Activated naive CD4-positive, alpha-beta T cell treated with anti-CD3 and anti-CD28 coated beads for 36 hours (primary cell): Measurements from ENCODE around the gene SYS1. TPM values are rescaled to one million over a fixed set of nuclear protein-coding genes. Genes with fewer than 3 reads are reported as not detected.

Source experiments
- CTCF ChIA-PET: fragments of 350-600 bp; sonication (Branson Sonifier 250); formaldehyde crosslinking; loops from one replicate; lab custom pipeline; 2021; ENCODE audit warnings: antibody characterized with exemption; lab: Charles Lee
- DNase-seq: peaks from one replicate; pipeline ENCODE4 v3.0.0-alpha.2; 2020
- H3K27ac Mint-ChIP-seq: one replicate; pipeline ENCODE4 v1.8.0; 2021; ENCODE audit warnings: mild to moderate bottlenecking, mixed read lengths
- H3K27me3 Mint-ChIP-seq: one replicate; pipeline ENCODE4 v1.8.0; 2021; ENCODE audit warnings: low read depth, mixed read lengths
- H3K36me3 Mint-ChIP-seq: one replicate; pipeline ENCODE4 v1.8.0; 2021; ENCODE audit warnings: low read depth, mixed read lengths
- H3K4me1 Mint-ChIP-seq: one replicate; pipeline ENCODE4 v1.8.0; 2021; ENCODE audit warnings: low read depth, mixed read lengths
- H3K4me3 Mint-ChIP-seq: one replicate; pipeline ENCODE4 v1.8.0; 2021; ENCODE audit warnings: mild to moderate bottlenecking, moderate library complexity, mixed read lengths
- H3K9me3 Mint-ChIP-seq: one replicate; pipeline ENCODE4 v1.8.0; 2021; ENCODE audit warnings: mixed read lengths
- intact Hi-C: fragments of 100-400 bp; cut with micrococcal nuclease; formaldehyde crosslinking; loops from one replicate; pipeline ENCODE4 v1.15.1; 2023
- total RNA-seq, 2 experiments: library from RNA; stranded (reverse); gene quantifications; one replicate each; pipeline ENCODE4 v1.2.3, GENCODE V29; 2021

SYS1 gene
- total RNA-seq, 2 experiments from 2014 or later = 24.0 to 26.0 TPM

GRCh38 chr20:45373353-45374100 is 10.6 kb downstream of the SYS1 start:
- CTCF ChIA-PET = interaction anchor here (0.5 to 9.1 kb wide), 37 partner anchors 11 to 926 kb away, joined by 3 to 209 read pairs (median 5); partner anchors contain the start of genes PIGT, SDC4 and SYS1

GRCh38 chr20:45374101-45374467 is 11.1 kb downstream of the SYS1 start:
- Mint-ChIP-seq H3K9me3 (no peaks in the 10 kb centered on the region), H3K27ac (peak overlapping the region; percentile 89)
- intact Hi-C loops = loop anchor here (1.0 kb wide), 2 partner anchors 55 to 63 kb away; no protein-coding TSS in a partner anchor

More at GRCh38 chr20:45373353-45374100, 10.6 kb downstream of the SYS1 start:
- Mint-ChIP-seq H3K36me3 (no peaks in the 10 kb centered on the region), H3K27me3 (no peaks in the 10 kb centered on the region), H3K4me1 (peaks cover 26% of the 10 kb centered on the region), H3K4me3 (peak overlapping the region; percentile 83), H3K27ac (peak overlapping the region; percentile 89), H3K9me3 (no peaks in the 10 kb centered on the region)
- intact Hi-C loops = loop anchor here (1.0 kb wide), 4 partner anchors 10 to 64 kb away; partner anchors contain the start of genes PIGT and SYS1
- DNase-seq = peak; percentile 96

GRCh38 chr20:45374966-45375365 is 12.0 kb downstream of the SYS1 start:
- H3K27me3 Mint-ChIP-seq = no peaks in the 10 kb centered on the region
- H3K9me3 Mint-ChIP-seq = no peaks in the 10 kb centered on the region
- CTCF ChIA-PET = interaction anchor here (0.9 to 9.1 kb wide), 5 partner anchors 13 to 62 kb away, joined by 3 to 209 read pairs (median 4); partner anchors contain the start of gene SYS1
- DNase-seq = no peak
- no peaks in the 10 kb centered on the region for H3K36me3 Mint-ChIP-seq
- intact Hi-C loops = loop anchor here (1.0 kb wide), 2 partner anchors 56 to 62 kb away; no protein-coding TSS in a partner anchor
- no peak overlapping the region for H3K27ac Mint-ChIP-seq
- peaks cover 23% of the 10 kb centered on the region for H3K4me1 Mint-ChIP-seq
- no peak overlapping the region for H3K4me3 Mint-ChIP-seq

More at GRCh38 chr20:45374101-45374467, 11.1 kb downstream of the SYS1 start:
- no peaks in the 10 kb centered on the region for H3K36me3 Mint-ChIP-seq
- H3K27me3 Mint-ChIP-seq = no peaks in the 10 kb centered on the region
- CTCF ChIA-PET = interaction anchor here (0.5 to 9.1 kb wide), 34 partner anchors 12 to 425 kb away, joined by 3 to 209 read pairs (median 6); partner anchors contain the start of genes PIGT, SDC4 and SYS1
- peak overlapping the region; percentile 83 for H3K4me3 Mint-ChIP-seq
- no peak for DNase-seq
- H3K4me1 Mint-ChIP-seq = peaks cover 24% of the 10 kb centered on the region

GRCh38 chr20:45377269-45377668 is 14.3 kb downstream of the SYS1 start:
- CTCF ChIA-PET = interaction anchor here (1.4 to 9.1 kb wide), 4 partner anchors 10 to 60 kb away, joined by 5 to 209 read pairs (median 62); partner anchors contain the start of gene SYS1
- no peak overlapping the region for H3K27ac Mint-ChIP-seq
- peaks cover 19% of the 10 kb centered on the region for H3K4me1 Mint-ChIP-seq
- no peak for DNase-seq
- no peaks in the 10 kb centered on the region for H3K27me3 Mint-ChIP-seq
- no peaks in the 10 kb centered on the region for H3K9me3 Mint-ChIP-seq
- intact Hi-C loops = no loop called here
- H3K36me3 Mint-ChIP-seq = peaks cover 2% of the 10 kb centered on the region
- no peak overlapping the region for H3K4me3 Mint-ChIP-seq

- Mint-ChIP-seq H3K9me3 (no peaks in the 10 kb centered on the region), H3K4me1 (peaks cover 13% of the 10 kb centered on the region), H3K4me3 (no peak within 1 kb of the TSS), H3K27ac (no peak within 1 kb of the TSS), H3K27me3 (no peaks in the 10 kb centered on the region), H3K36me3 (peaks cover 2% of the 10 kb centered on the region)
- no peak for DNase-seq
- CTCF ChIA-PET = interaction anchor here (1.2 to 9.1 kb wide), 2 partner anchors 28 to 59 kb away, joined by 3 to 209 read pairs; no protein-coding TSS in a partner anchor
- intact Hi-C loops = no loop called here
Observed at GRCh38 chr20:45378191-45378590, 15.2 kb downstream of the SYS1 start, which contains the start of gene TP53TG5. Gene TP53TG5, minus strand, starts transcription at chr20:45378325. Its CDS starts 89 bp downstream, at chr20:45378236.

GRCh38 chr20:45387274-45387673 is 24.3 kb downstream of the SYS1 start:
- CTCF ChIA-PET = interaction anchor here (0.6 to 1.8 kb wide), 9 partner anchors 9 to 96 kb away, joined by 3 to 6 read pairs (median 3); partner anchors contain the start of gene SYS1
- intact Hi-C loops = no loop called here
- H3K27me3 Mint-ChIP-seq = no peaks in the 10 kb centered on the region
- no peak overlapping the region for H3K4me3 Mint-ChIP-seq
- H3K27ac Mint-ChIP-seq = no peak overlapping the region
- peaks cover 8% of the 10 kb centered on the region for H3K36me3 Mint-ChIP-seq
- no peaks in the 10 kb centered on the region for H3K9me3 Mint-ChIP-seq
- DNase-seq = no peak
- H3K4me1 Mint-ChIP-seq = peaks cover 22% of the 10 kb centered on the region

GRCh38 chr20:45390931-45391330 is 28.0 kb downstream of the SYS1 start:
- CTCF ChIA-PET = no interaction called here
- Mint-ChIP-seq H3K4me3 (no peak overlapping the region), H3K4me1 (peaks cover 22% of the 10 kb centered on the region), H3K9me3 (no peaks in the 10 kb centered on the region), H3K27ac (no peak overlapping the region), H3K27me3 (no peaks in the 10 kb centered on the region), H3K36me3 (peaks cover 8% of the 10 kb centered on the region)
- no peak for DNase-seq
- intact Hi-C loops = no loop called here

- Mint-ChIP-seq H3K9me3 (no peaks in the 10 kb centered on the region), H3K36me3 (peaks cover 8% of the 10 kb centered on the region), H3K4me1 (peaks cover 22% of the 10 kb centered on the region), H3K27me3 (no peaks in the 10 kb centered on the region), H3K27ac (no peak overlapping the region), H3K4me3 (no peak overlapping the region)
- CTCF ChIA-PET = no interaction called here
- DNase-seq = no peak
- intact Hi-C loops = no loop called here
Observed at GRCh38 chr20:45391559-45391958, 28.6 kb downstream of the SYS1 start.

GRCh38 chr20:45392733-45393132 is 29.8 kb downstream of the SYS1 start:
- no peaks in the 10 kb centered on the region for H3K27me3 Mint-ChIP-seq
- no peak overlapping the region for H3K27ac Mint-ChIP-seq
- H3K9me3 Mint-ChIP-seq = no peaks in the 10 kb centered on the region
- no peak for DNase-seq
- no peak overlapping the region for H3K4me3 Mint-ChIP-seq
- peaks cover 3% of the 10 kb centered on the region for H3K36me3 Mint-ChIP-seq
- intact Hi-C loops = no loop called here
- CTCF ChIA-PET = interaction anchor here (0.5 to 1.7 kb wide), 5 partner anchors 17 to 72 kb away, joined by 3 to 5 read pairs (median 3); no protein-coding TSS in a partner anchor
- peaks cover 15% of the 10 kb centered on the region for H3K4me1 Mint-ChIP-seq

GRCh38 chr20:45394221-45395113 is 31.5 kb downstream of the SYS1 start:
- DNase-seq = no peak
- CTCF ChIA-PET = interaction anchor here (0.6 to 1.4 kb wide), 4 partner anchors 21 to 1339 kb away, joined by 3 to 5 read pairs (median 4); no protein-coding TSS in a partner anchor
- H3K27me3 Mint-ChIP-seq = no peaks in the 10 kb centered on the region
- no peak overlapping the region for H3K27ac Mint-ChIP-seq
- peaks cover 4% of the 10 kb centered on the region for H3K36me3 Mint-ChIP-seq
- H3K4me3 Mint-ChIP-seq = no peak overlapping the region
- intact Hi-C loops = no loop called here
- H3K9me3 Mint-ChIP-seq = peaks cover 2% of the 10 kb centered on the region
- H3K4me1 Mint-ChIP-seq = peaks cover 9% of the 10 kb centered on the region

- no peaks in the 10 kb centered on the region for H3K27me3 Mint-ChIP-seq
- H3K9me3 Mint-ChIP-seq = peaks cover 8% of the 10 kb centered on the region
- peaks cover 9% of the 10 kb centered on the region for H3K4me1 Mint-ChIP-seq
- CTCF ChIA-PET = interaction anchor here (0.6 to 1.2 kb wide), 3 partner anchors 22 to 1339 kb away, joined by 3 to 5 read pairs (median 4); no protein-coding TSS in a partner anchor
- no peak overlapping the region for H3K27ac Mint-ChIP-seq
- no peak for DNase-seq
- intact Hi-C loops = no loop called here
- H3K4me3 Mint-ChIP-seq = no peak overlapping the region
- H3K36me3 Mint-ChIP-seq = peaks cover 8% of the 10 kb centered on the region
Observed at GRCh38 chr20:45395114-45395415, 32.1 kb downstream of the SYS1 start.
